ENCODE data around the gene CASTOR1.

GRCh38 chr22:30260682-30261081 is 28.6 kb downstream of the CASTOR1 start:
- TF ChIP-seq CTCF (conservative IDR thresholded peaks at IDR 0.05; ENCODE audit: low read length): no peak
- no peak for TF ChIP-seq EZH2phosphoT487 (IDR thresholded peaks at IDR 0.05; ENCODE audit: borderline replicate concordance)

Data from Loucy (cell line).